GM12873 (cell line): ENCODE data around the gene BRIX1.

Experiments used
- CTCF ChIP-seq: IDR thresholded peaks from 2 replicates; pipeline ENCODE4 v1.5.1; 2012; ENCODE audit warnings: low read depth, mild to moderate bottlenecking, moderate library complexity, low read length, control low read depth; ENCODE audit not compliant: insufficient read depth; ENCODE audit errors: missing control alignments

The BRIX1 gene

GRCh38 chr5:34932947-34933346, 17.4 kb downstream of the BRIX1 start:
- no peak for TF ChIP-seq CTCF

- no peak for TF ChIP-seq CTCF
Measured at GRCh38 chr5:34941936-34942335, 26.4 kb downstream of the BRIX1 start.

GRCh38 chr5:34944044-34944443, 28.5 kb downstream of the BRIX1 start:
- TF ChIP-seq CTCF: no peak

DNA sequence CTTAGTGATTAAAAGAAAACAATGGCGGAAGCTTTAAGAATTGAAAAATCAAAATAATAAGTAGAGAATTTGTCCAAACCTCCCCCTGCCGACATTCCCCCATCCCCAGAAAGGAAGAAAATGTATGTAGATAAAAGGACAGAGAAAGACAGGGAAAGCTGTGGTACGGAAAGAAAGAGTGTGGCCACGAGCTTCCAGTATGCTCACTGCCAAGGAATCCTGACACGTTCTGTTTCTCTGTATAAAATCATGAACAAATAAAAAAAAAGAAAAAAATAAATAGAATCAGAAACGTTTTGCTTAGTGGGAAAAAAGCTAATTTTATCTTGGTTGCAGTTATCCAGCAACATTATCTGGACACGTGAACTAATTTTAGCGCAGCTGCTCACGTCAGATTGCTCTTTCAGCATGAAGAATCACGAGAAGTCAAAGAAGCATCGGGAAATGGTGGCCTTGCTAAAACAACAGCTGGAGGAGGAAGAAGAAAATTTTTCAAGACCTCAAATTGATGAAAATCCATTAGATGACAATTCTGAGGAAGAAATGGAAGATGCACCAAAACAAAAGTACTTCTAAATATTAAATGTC, 29.0 kb downstream of the BRIX1 start:
- no peak for TF ChIP-seq CTCF

DNA sequence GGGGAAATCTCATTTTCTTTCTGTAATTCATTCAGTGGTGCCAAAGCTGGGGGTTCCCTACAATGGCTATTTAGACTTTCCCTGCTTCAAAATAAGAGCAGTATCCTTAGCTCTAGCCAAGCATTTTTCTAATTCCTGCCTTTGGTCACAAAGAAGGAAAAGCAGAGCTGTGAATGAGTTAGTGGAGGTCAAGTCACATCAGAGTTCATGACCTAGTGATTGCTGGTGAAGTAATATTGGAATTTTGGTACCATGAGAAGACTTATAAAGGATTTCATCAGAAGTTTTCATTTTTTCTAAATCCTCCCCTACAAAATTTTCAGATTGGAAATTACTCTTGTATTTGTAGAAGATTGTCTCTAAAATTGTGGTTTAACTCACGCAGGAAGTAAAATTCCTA, 41.8 kb downstream of the BRIX1 start:
- TF ChIP-seq CTCF: no peak

DNA sequence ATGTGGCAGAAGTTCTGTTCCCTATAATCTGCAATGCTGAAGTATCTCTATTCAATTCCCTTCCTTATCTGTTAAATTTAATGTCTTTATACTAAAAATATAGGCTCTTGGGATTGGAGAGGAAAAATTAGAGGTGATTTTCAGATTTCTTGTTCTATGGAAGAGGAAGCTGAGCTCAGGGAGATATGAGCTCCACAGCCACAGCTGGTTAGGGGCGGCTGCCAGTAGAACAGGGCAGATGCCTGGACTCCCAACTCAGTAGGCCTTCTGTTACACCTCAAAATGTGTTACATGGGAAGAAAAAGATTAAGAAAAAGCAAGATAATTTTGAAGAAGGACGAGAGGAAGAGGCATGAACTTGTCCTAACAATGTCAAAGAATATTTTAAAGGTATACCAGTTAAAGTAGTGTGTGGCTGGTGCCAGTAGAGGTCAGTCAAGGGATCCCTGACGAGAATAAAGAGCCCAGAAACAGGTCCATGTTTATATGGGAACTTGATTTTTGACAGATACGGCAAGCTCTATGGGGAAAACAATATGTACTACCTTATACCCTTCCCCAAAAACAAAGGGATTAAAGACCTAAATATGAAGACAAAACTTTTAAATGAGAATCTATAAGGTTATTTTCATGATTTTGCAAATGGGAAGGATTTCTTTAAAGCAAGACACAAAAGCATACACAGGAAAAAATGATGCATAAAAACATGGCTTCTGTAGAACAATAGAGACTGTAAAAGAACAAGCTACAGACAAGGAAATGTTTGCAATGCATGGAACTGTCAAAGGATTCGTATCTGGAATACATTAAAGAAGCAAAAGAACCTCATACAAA, 42.6 kb downstream of the BRIX1 start:
- TF ChIP-seq CTCF: peak; percentile 68

DNA sequence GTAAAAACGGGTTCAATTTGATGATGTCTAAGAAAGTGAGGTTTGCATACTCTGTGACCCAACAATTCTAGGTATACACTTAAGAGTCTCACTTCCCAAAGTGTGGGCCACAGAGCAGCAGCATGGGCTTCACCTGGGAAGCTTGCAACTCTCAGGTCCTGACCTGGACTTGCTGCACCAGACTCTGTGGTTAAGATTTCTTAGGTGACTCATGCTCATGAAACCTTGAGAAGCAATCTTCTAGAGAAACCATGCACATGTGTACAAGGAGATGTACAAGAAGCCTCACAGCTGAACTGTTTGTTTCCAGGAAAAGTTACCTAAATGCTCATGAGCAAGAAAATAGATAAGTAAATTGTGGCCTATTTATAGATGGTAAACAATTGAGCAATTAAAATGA, 43.8 kb downstream of the BRIX1 start:
- TF ChIP-seq CTCF: no peak
